ENCODE data around the gene PRKX.
"Not testable (repeated sequence)": the region's sequence is repeated elsewhere in the genome, so short reads cannot be mapped to it uniquely, and the experiment has no call there.

PRKX gene

GRCh38 chrX:3711331-3711917, 2.0 kb downstream of the PRKX start:
- no peak overlapping the region for H3K4me3 ChIP-seq (ENCODE audit: low read depth, low read length)
- no peaks in the 10 kb centered on the region for H3K4me1 ChIP-seq (ENCODE audit: control insufficient read depth, insufficient read depth, low read length)
- CTCF ChIA-PET = no interaction called here
- H3K9me3 ChIP-seq (ENCODE audit: control insufficient read depth, insufficient read depth, low read depth, low read length) = no peaks in the 10 kb centered on the region
- POLR2A ChIA-PET = no interaction called here
- TF ChIP-seq ZNF776 (tag by site-specific recombination; IDR thresholded peaks at IDR 0.05; ENCODE audit: borderline replicate concordance) (no peak), ZNF610 (tag by site-specific recombination; IDR thresholded peaks at IDR 0.05; ENCODE audit: borderline replicate concordance) (no peak), ZNF23 (tag by site-specific recombination; IDR thresholded peaks at IDR 0.05; ENCODE audit: borderline replicate concordance) (no peak), RBAK (tag by site-specific recombination; IDR thresholded peaks at IDR 0.05) (no peak), FEZF1 (tag by site-specific recombination; IDR thresholded peaks at IDR 0.05) (no peak), KLF9 (tag by site-specific recombination; IDR thresholded peaks at IDR 0.05; ENCODE audit: low read depth) (no peak), PBX3 (CRISPR knock-in tag; IDR thresholded peaks at IDR 0.05) (no peak), ZNF707 (tag by site-specific recombination; IDR thresholded peaks at IDR 0.05) (no peak), REPIN1 (tag by site-specific recombination; IDR thresholded peaks at IDR 0.05; ENCODE audit: low read depth) (no peak), ZNF239 (tag by site-specific recombination; IDR thresholded peaks at IDR 0.05) (no peak), ZNF184 (tag by site-specific recombination; IDR thresholded peaks at IDR 0.05) (no peak), ZNF146 (tag by site-specific recombination; IDR thresholded peaks at IDR 0.05) (no peak), ZNF792 (tag by site-specific recombination; IDR thresholded peaks at IDR 0.05) (no peak), ZNF629 (tag by site-specific recombination; IDR thresholded peaks at IDR 0.05) (no peak), ZBTB20 (tag by site-specific recombination; IDR thresholded peaks at IDR 0.05) (no peak), MYNN (tag by site-specific recombination; IDR thresholded peaks at IDR 0.05; ENCODE audit: borderline replicate concordance) (no peak), ZNF341 (tag by site-specific recombination; IDR thresholded peaks at IDR 0.05; ENCODE audit: low read depth) (no peak), TRIM28 (IDR thresholded peaks at IDR 0.05; ENCODE audit: borderline replicate concordance, low read length) (no peak)
- TF ChIP-seq, protein P1, sequence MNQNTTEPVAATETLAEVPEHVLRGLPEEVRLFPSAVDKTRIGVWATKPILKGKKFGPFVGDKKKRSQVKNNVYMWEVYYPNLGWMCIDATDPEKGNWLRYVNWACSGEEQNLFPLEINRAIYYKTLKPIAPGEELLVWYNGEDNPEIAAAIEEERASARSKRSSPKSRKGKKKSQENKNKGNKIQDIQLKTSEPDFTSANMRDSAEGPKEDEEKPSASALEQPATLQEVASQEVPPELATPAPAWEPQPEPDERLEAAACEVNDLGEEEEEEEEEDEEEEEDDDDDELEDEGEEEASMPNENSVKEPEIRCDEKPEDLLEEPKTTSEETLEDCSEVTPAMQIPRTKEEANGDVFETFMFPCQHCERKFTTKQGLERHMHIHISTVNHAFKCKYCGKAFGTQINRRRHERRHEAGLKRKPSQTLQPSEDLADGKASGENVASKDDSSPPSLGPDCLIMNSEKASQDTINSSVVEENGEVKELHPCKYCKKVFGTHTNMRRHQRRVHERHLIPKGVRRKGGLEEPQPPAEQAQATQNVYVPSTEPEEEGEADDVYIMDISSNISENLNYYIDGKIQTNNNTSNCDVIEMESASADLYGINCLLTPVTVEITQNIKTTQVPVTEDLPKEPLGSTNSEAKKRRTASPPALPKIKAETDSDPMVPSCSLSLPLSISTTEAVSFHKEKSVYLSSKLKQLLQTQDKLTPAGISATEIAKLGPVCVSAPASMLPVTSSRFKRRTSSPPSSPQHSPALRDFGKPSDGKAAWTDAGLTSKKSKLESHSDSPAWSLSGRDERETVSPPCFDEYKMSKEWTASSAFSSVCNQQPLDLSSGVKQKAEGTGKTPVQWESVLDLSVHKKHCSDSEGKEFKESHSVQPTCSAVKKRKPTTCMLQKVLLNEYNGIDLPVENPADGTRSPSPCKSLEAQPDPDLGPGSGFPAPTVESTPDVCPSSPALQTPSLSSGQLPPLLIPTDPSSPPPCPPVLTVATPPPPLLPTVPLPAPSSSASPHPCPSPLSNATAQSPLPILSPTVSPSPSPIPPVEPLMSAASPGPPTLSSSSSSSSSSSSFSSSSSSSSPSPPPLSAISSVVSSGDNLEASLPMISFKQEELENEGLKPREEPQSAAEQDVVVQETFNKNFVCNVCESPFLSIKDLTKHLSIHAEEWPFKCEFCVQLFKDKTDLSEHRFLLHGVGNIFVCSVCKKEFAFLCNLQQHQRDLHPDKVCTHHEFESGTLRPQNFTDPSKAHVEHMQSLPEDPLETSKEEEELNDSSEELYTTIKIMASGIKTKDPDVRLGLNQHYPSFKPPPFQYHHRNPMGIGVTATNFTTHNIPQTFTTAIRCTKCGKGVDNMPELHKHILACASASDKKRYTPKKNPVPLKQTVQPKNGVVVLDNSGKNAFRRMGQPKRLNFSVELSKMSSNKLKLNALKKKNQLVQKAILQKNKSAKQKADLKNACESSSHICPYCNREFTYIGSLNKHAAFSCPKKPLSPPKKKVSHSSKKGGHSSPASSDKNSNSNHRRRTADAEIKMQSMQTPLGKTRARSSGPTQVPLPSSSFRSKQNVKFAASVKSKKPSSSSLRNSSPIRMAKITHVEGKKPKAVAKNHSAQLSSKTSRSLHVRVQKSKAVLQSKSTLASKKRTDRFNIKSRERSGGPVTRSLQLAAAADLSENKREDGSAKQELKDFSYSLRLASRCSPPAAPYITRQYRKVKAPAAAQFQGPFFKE (tag by site-specific recombination; IDR thresholded peaks at IDR 0.05; ENCODE audit: borderline replicate concordance) = no peak
- H3K36me3 ChIP-seq (ENCODE audit: control insufficient read depth in 2 of 2, insufficient read depth in 1 of 2, low read length in 2 of 2) = no peaks in the 10 kb centered on the region
- no peak overlapping the region for H3K27ac ChIP-seq (ENCODE audit: extremely low read depth, low read depth, low read length)

GRCh38 chrX:3707673-3708274, 5.7 kb downstream of the PRKX start:
- POLR2A ChIA-PET; H3K9me3 ChIP-seq (ENCODE audit: control insufficient read depth, insufficient read depth, low read depth, low read length); H3K27ac ChIP-seq (ENCODE audit: extremely low read depth, low read depth, low read length); H3K4me1 ChIP-seq (ENCODE audit: control insufficient read depth, insufficient read depth, low read length); H3K36me3 ChIP-seq (ENCODE audit: control insufficient read depth in 2 of 2, insufficient read depth in 1 of 2, low read length in 2 of 2); H3K4me3 ChIP-seq (ENCODE audit: low read depth, low read length); CTCF ChIA-PET: not testable (repeated sequence)
